Subcutaneous abdominal adipose tissue (tissue), 5 donors: ENCODE data around the gene GZMM.

Experiments used
- H3K27ac ChIP-seq: one replicate; pipeline ENCODE4 v1.7.0; 2013; ENCODE audit warnings: low read depth, mild to moderate bottlenecking, inconsistent platforms, low read length, moderate library complexity
- H3K27me3 ChIP-seq, 5 donors: one replicate each; pipeline ENCODE4 v1.7.0; 2013; ENCODE audit warnings: low read length in 5 of 5, inconsistent platforms in 1 of 5; ENCODE audit not compliant: control insufficient read depth in 5 of 5, insufficient read depth in 4 of 5
- H3K36me3 ChIP-seq, 5 donors: one replicate each; pipeline ENCODE4 v1.7.0; 2013; ENCODE audit warnings: low read length in 5 of 5; ENCODE audit not compliant: control insufficient read depth in 5 of 5, insufficient read depth in 5 of 5
- H3K4me1 ChIP-seq, 5 donors: one replicate each; pipeline ENCODE4 v1.7.0; 2013; ENCODE audit warnings: low read length in 5 of 5, mild to moderate bottlenecking in 3 of 5, moderate library complexity in 1 of 5; ENCODE audit not compliant: control insufficient read depth in 5 of 5, insufficient read depth in 5 of 5
- H3K4me3 ChIP-seq, 5 donors: one replicate each; pipeline ENCODE4 v1.7.0; 2013; ENCODE audit warnings: low read length in 5 of 5, low read depth in 1 of 5
- H3K9ac ChIP-seq, 5 donors: one replicate each; pipeline ENCODE4 v1.7.0; 2013; ENCODE audit warnings: low read length in 5 of 5, mild to moderate bottlenecking in 4 of 5, moderate library complexity in 3 of 5
- H3K9me3 ChIP-seq, 5 donors: one replicate each; pipeline ENCODE4 v1.7.0; 2013; ENCODE audit warnings: low read length in 5 of 5; ENCODE audit not compliant: control insufficient read depth in 5 of 5
- donor health status: healthy.
- donor health status: healthy.
- donor health status: healthy.
- donor health status: healthy.
- donor health status: healthy.

Gene GZMM

GRCh38 chr19:590396-590745, 46.5 kb downstream of the GZMM start:
- Histone ChIP-seq H3K9ac (no peak overlapping the region), H3K4me3 (peak overlapping the region in 1 of 5 donors; percentile 37), H3K27me3 (peaks cover 32 to 52% (median 42%) of the 10 kb centered on the region in 5 donors), H3K9me3 (no peaks in the 10 kb centered on the region), H3K36me3 (no peaks in the 10 kb centered on the region), H3K4me1 (peaks cover 0 to 24% (median 9%) of the 10 kb centered on the region in 5 donors), H3K27ac (no peak overlapping the region)

- Histone ChIP-seq H3K9me3 (no peaks in the 10 kb centered on the region), H3K9ac (no peak overlapping the region), H3K27me3 (peaks cover 32 to 52% (median 42%) of the 10 kb centered on the region in 5 donors), H3K4me1 (peaks cover 0 to 24% (median 9%) of the 10 kb centered on the region in 5 donors), H3K4me3 (no peak overlapping the region), H3K27ac (no peak overlapping the region), H3K36me3 (no peaks in the 10 kb centered on the region)
Observed at GRCh38 chr19:590750-591098, 46.9 kb downstream of the GZMM start.

GRCh38 chr19:591099-591958, 47.5 kb downstream of the GZMM start:
- Histone ChIP-seq H3K4me3 (no peak overlapping the region), H3K9me3 (no peaks in the 10 kb centered on the region), H3K4me1 (peaks cover 0 to 24% (median 9%) of the 10 kb centered on the region in 5 donors), H3K9ac (no peak overlapping the region), H3K36me3 (no peaks in the 10 kb centered on the region), H3K27me3 (peaks cover 32 to 57% (median 42%) of the 10 kb centered on the region in 5 donors), H3K27ac (no peak overlapping the region)

GRCh38 chr19:592101-592500, 48.2 kb downstream of the GZMM start:
- peaks cover 0 to 24% (median 9%) of the 10 kb centered on the region in 5 donors for H3K4me1 ChIP-seq
- H3K9ac ChIP-seq = no peak overlapping the region
- H3K27me3 ChIP-seq = peaks cover 32 to 62% (median 42%) of the 10 kb centered on the region in 5 donors
- H3K36me3 ChIP-seq = no peaks in the 10 kb centered on the region
- no peak overlapping the region for H3K27ac ChIP-seq
- H3K4me3 ChIP-seq = no peak overlapping the region
- H3K9me3 ChIP-seq = no peaks in the 10 kb centered on the region

GRCh38 chr19:593055-593454, 49.2 kb downstream of the GZMM start:
- no peaks in the 10 kb centered on the region for H3K9me3 ChIP-seq
- H3K27ac ChIP-seq = no peak overlapping the region
- H3K27me3 ChIP-seq = peaks cover 32 to 59% (median 39%) of the 10 kb centered on the region in 5 donors
- no peak overlapping the region for H3K9ac ChIP-seq
- H3K4me1 ChIP-seq = peaks cover 0 to 20% (median 9%) of the 10 kb centered on the region in 5 donors
- no peaks in the 10 kb centered on the region for H3K36me3 ChIP-seq
- H3K4me3 ChIP-seq = no peak overlapping the region

GRCh38 chr19:593505-593904, 49.7 kb downstream of the GZMM start:
- Histone ChIP-seq H3K9ac (no peak overlapping the region), H3K4me3 (no peak overlapping the region), H3K27me3 (peaks cover 31 to 55% (median 37%) of the 10 kb centered on the region in 5 donors), H3K9me3 (no peaks in the 10 kb centered on the region), H3K4me1 (peaks cover 0 to 15% (median 6%) of the 10 kb centered on the region in 5 donors), H3K27ac (no peak overlapping the region), H3K36me3 (no peaks in the 10 kb centered on the region)

- Histone ChIP-seq H3K4me1 (peaks cover 0 to 10% (median 3%) of the 10 kb centered on the region in 5 donors), H3K9me3 (no peaks in the 10 kb centered on the region), H3K27ac (no peak overlapping the region), H3K27me3 (peaks cover 23 to 48% (median 29%) of the 10 kb centered on the region in 5 donors), H3K9ac (no peak overlapping the region), H3K4me3 (no peak overlapping the region), H3K36me3 (no peaks in the 10 kb centered on the region)
Observed at GRCh38 chr19:594265-594870, 50.5 kb downstream of the GZMM start.

GRCh38 chr19:595326-596262, 51.7 kb downstream of the GZMM start:
- no peak overlapping the region for H3K9ac ChIP-seq
- no peak overlapping the region for H3K4me3 ChIP-seq
- H3K9me3 ChIP-seq = no peaks in the 10 kb centered on the region
- peaks cover 0 to 5% (median 0%) of the 10 kb centered on the region in 5 donors for H3K4me1 ChIP-seq
- H3K27me3 ChIP-seq = peaks cover 22 to 47% (median 28%) of the 10 kb centered on the region in 5 donors
- H3K36me3 ChIP-seq = no peaks in the 10 kb centered on the region
- H3K27ac ChIP-seq = no peak overlapping the region

GRCh38 chr19:596263-596655, 52.4 kb downstream of the GZMM start:
- Histone ChIP-seq H3K4me3 (no peak overlapping the region), H3K36me3 (no peaks in the 10 kb centered on the region), H3K27me3 (peaks cover 16 to 40% (median 22%) of the 10 kb centered on the region in 5 donors), H3K9me3 (peaks cover 0 to 3% (median 0%) of the 10 kb centered on the region in 5 donors), H3K9ac (no peak overlapping the region), H3K4me1 (peaks cover 0 to 2% (median 0%) of the 10 kb centered on the region in 5 donors), H3K27ac (no peak overlapping the region)
